Activated T-helper 17 cell treated with anti-CD3 and anti-CD28 coated beads, Interleukin-2, amount 50 U/mL, for 72 hours (primary cell): Measurements from ENCODE around the gene ST14. TPM values are rescaled to one million over a fixed set of nuclear protein-coding genes. Genes with fewer than 3 reads are reported as not detected.
"Not testable (repeated sequence)": the region's sequence is repeated elsewhere in the genome, so short reads cannot be mapped to it uniquely, and the experiment has no call there.

Experiments
- ATAC-seq: fragments of 150-1000 bp; cut with Tn5 transposase; replicated peaks from 2 replicates; pipeline ENCODE4 v1.10.0; 2021; ENCODE audit warnings: mild to moderate bottlenecking, moderate library complexity
- H3K27ac Mint-ChIP-seq: one replicate; pipeline ENCODE4 v1.8.0; 2022; ENCODE audit warnings: mixed read lengths
- H3K27me3 Mint-ChIP-seq: one replicate; pipeline ENCODE4 v1.8.0; 2022; ENCODE audit warnings: mixed read lengths
- H3K36me3 Mint-ChIP-seq: one replicate; pipeline ENCODE4 v1.8.0; 2022; ENCODE audit warnings: low read depth, mild to moderate bottlenecking, mixed read lengths
- H3K4me1 Mint-ChIP-seq: one replicate; pipeline ENCODE4 v1.8.0; 2022; ENCODE audit warnings: mixed read lengths
- H3K4me3 Mint-ChIP-seq: one replicate; pipeline ENCODE4 v1.8.0; 2022; ENCODE audit warnings: mild to moderate bottlenecking, mixed read lengths
- H3K9me3 Mint-ChIP-seq: one replicate; pipeline ENCODE4 v1.8.0; 2022; ENCODE audit warnings: mixed read lengths
- total RNA-seq, 2 donors: library from RNA; stranded (reverse); gene quantifications; one replicate each; pipeline ENCODE4 v1.2.3, GENCODE V29; 2022

Gene ST14
- total RNA-seq, 2 donors from 2014 or later: 0.09 TPM; not detected in 1

- Mint-ChIP-seq H3K4me3 (no peak overlapping the region), H3K27ac (no peak overlapping the region), H3K4me1 (no peaks in the 10 kb centered on the region), H3K27me3 (peaks cover 6% of the 10 kb centered on the region), H3K9me3 (no peaks in the 10 kb centered on the region), H3K36me3 (no peaks in the 10 kb centered on the region)
- no peak for ATAC-seq
Measured at GRCh38 chr11:130180896-130181294, 21.3 kb downstream of the ST14 start.

- Mint-ChIP-seq H3K27me3 (peaks cover 6% of the 10 kb centered on the region), H3K4me1 (no peaks in the 10 kb centered on the region), H3K9me3 (no peaks in the 10 kb centered on the region), H3K27ac (no peak overlapping the region), H3K4me3 (no peak overlapping the region), H3K36me3 (no peaks in the 10 kb centered on the region)
- no peak for ATAC-seq
Measured at GRCh38 chr11:130181295-130182272, 22.0 kb downstream of the ST14 start.

GRCh38 chr11:130183878-130184610, 24.5 kb downstream of the ST14 start:
- Mint-ChIP-seq H3K36me3 (no peaks in the 10 kb centered on the region), H3K9me3 (no peaks in the 10 kb centered on the region), H3K4me3 (no peak overlapping the region), H3K27ac (no peak overlapping the region), H3K27me3 (peaks cover 6% of the 10 kb centered on the region), H3K4me1 (no peaks in the 10 kb centered on the region)
- no peak for ATAC-seq

GRCh38 chr11:130187096-130187495, 27.5 kb downstream of the ST14 start:
- no peak overlapping the region for H3K27ac Mint-ChIP-seq
- H3K36me3 Mint-ChIP-seq: no peaks in the 10 kb centered on the region
- H3K27me3 Mint-ChIP-seq: peaks cover 6% of the 10 kb centered on the region
- no peak overlapping the region for H3K4me3 Mint-ChIP-seq
- no peaks in the 10 kb centered on the region for H3K4me1 Mint-ChIP-seq
- H3K9me3 Mint-ChIP-seq: no peaks in the 10 kb centered on the region
- no peak for ATAC-seq

GRCh38 chr11:130188047-130188446, 28.5 kb downstream of the ST14 start:
- Mint-ChIP-seq H3K27me3 (peaks cover 6% of the 10 kb centered on the region), H3K27ac (no peak overlapping the region), H3K4me3 (no peak overlapping the region), H3K36me3 (no peaks in the 10 kb centered on the region), H3K9me3 (no peaks in the 10 kb centered on the region), H3K4me1 (no peaks in the 10 kb centered on the region)
- ATAC-seq: no peak

GRCh38 chr11:130188585-130189347, 29.2 kb downstream of the ST14 start:
- Mint-ChIP-seq H3K4me3 (no peak overlapping the region), H3K27ac (no peak overlapping the region), H3K27me3 (peaks cover 5% of the 10 kb centered on the region), H3K36me3 (no peaks in the 10 kb centered on the region), H3K4me1 (no peaks in the 10 kb centered on the region), H3K9me3 (no peaks in the 10 kb centered on the region)
- no peak for ATAC-seq

GRCh38 chr11:130189492-130190210, 30.1 kb downstream of the ST14 start:
- Mint-ChIP-seq H3K4me1 (no peaks in the 10 kb centered on the region), H3K36me3 (no peaks in the 10 kb centered on the region), H3K27me3 (no peaks in the 10 kb centered on the region), H3K27ac (no peak overlapping the region), H3K4me3 (no peak overlapping the region), H3K9me3 (no peaks in the 10 kb centered on the region)
- no peak for ATAC-seq

GRCh38 chr11:130190371-130190881, 30.8 kb downstream of the ST14 start:
- Mint-ChIP-seq H3K27ac (no peak overlapping the region), H3K9me3 (no peaks in the 10 kb centered on the region), H3K4me1 (no peaks in the 10 kb centered on the region), H3K27me3 (no peaks in the 10 kb centered on the region), H3K4me3 (no peak overlapping the region), H3K36me3 (no peaks in the 10 kb centered on the region)
- no peak for ATAC-seq

GRCh38 chr11:130191896-130192295, 32.3 kb downstream of the ST14 start:
- ATAC-seq: no peak

GRCh38 chr11:130192845-130193267, 33.3 kb downstream of the ST14 start:
- Mint-ChIP-seq H3K27me3 (no peaks in the 10 kb centered on the region), H3K4me3 (no peak overlapping the region), H3K4me1 (no peaks in the 10 kb centered on the region), H3K36me3 (no peaks in the 10 kb centered on the region), H3K9me3 (no peaks in the 10 kb centered on the region), H3K27ac (no peak overlapping the region)
- no peak for ATAC-seq

More at GRCh38 chr11:130191896-130192295, 32.3 kb downstream of the ST14 start:
- Mint-ChIP-seq H3K27ac (no peak overlapping the region), H3K9me3 (no peaks in the 10 kb centered on the region), H3K4me1 (no peaks in the 10 kb centered on the region), H3K4me3 (no peak overlapping the region), H3K27me3 (no peaks in the 10 kb centered on the region), H3K36me3 (no peaks in the 10 kb centered on the region)

- not testable (repeated sequence) for H3K36me3 Mint-ChIP-seq, H3K4me1 Mint-ChIP-seq, H3K27me3 Mint-ChIP-seq, H3K4me3 Mint-ChIP-seq, ATAC-seq, H3K27ac Mint-ChIP-seq, H3K9me3 Mint-ChIP-seq
Measured at GRCh38 chr11:130193551-130193950, 34.0 kb downstream of the ST14 start.

- no peaks in the 10 kb centered on the region for H3K9me3 Mint-ChIP-seq
- no peaks in the 10 kb centered on the region for H3K36me3 Mint-ChIP-seq
- no peaks in the 10 kb centered on the region for H3K4me1 Mint-ChIP-seq
- no peaks in the 10 kb centered on the region for H3K27me3 Mint-ChIP-seq
- H3K4me3 Mint-ChIP-seq: no peak overlapping the region
- H3K27ac Mint-ChIP-seq: no peak overlapping the region
- ATAC-seq: no peak
Measured at GRCh38 chr11:130194241-130195023, 34.9 kb downstream of the ST14 start.

- no peaks in the 10 kb centered on the region for H3K36me3 Mint-ChIP-seq
- no peaks in the 10 kb centered on the region for H3K4me1 Mint-ChIP-seq
- H3K27ac Mint-ChIP-seq: no peak overlapping the region
- ATAC-seq: no peak
- H3K9me3 Mint-ChIP-seq: no peaks in the 10 kb centered on the region
- H3K4me3 Mint-ChIP-seq: no peak overlapping the region
- H3K27me3 Mint-ChIP-seq: no peaks in the 10 kb centered on the region
Measured at GRCh38 chr11:130197386-130198035, 37.9 kb downstream of the ST14 start.
